Adrenal gland (tissue), 5 donors: ENCODE measurements around the gene MARCHF7.

Source experiments
- POLR2A ChIP-seq, 2 donors: fragments of 450-650 bp; IDR thresholded peaks; one replicate each; pipeline ENCODE4 v1.6.1; 2017; ENCODE audit warnings: antibody characterized with exemption in 2 of 2, mild to moderate bottlenecking in 2 of 2, moderate library complexity in 1 of 2
- TF ChIP-seq, protein P1 (sequence below), 6 experiments: fragments of 450-650 bp in 4 of 6; fragments of 200-600 bp in 2 of 6; sonication (generic) in 1 of 6; IDR thresholded peaks; 1 replicate in 5 of 6; 2 replicates in 1 of 6; pipeline versions ENCODE4 v1.5.1 to v1.8.0; 2016 to 2021; ENCODE audit warnings: antibody characterized with exemption in 6 of 6, mild to moderate bottlenecking in 2 of 6, moderate library complexity in 1 of 6
- donor health status: DM: no; HTN: no; CAD: no.

DNA sequence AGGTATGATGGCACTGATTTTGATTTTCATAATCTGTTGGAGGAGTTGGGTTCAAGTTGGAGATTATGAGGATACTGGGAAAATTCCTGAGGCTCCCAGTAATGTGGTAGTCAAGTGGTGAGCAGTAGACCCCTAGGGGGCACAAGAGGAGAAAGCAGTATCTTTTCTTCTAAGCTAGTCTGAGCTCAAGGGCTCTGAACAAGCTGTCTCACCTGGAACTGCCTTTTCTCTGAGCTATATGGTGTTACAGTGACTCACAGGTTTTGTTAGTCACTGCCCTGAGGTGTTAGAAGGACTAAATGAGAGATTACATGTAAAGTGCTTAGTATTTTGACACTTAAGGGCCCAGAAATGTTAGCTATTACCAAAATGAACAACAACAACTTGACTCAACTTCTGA is 43.5 kb downstream of the MARCHF7 start:
- TF ChIP-seq, protein P1, sequence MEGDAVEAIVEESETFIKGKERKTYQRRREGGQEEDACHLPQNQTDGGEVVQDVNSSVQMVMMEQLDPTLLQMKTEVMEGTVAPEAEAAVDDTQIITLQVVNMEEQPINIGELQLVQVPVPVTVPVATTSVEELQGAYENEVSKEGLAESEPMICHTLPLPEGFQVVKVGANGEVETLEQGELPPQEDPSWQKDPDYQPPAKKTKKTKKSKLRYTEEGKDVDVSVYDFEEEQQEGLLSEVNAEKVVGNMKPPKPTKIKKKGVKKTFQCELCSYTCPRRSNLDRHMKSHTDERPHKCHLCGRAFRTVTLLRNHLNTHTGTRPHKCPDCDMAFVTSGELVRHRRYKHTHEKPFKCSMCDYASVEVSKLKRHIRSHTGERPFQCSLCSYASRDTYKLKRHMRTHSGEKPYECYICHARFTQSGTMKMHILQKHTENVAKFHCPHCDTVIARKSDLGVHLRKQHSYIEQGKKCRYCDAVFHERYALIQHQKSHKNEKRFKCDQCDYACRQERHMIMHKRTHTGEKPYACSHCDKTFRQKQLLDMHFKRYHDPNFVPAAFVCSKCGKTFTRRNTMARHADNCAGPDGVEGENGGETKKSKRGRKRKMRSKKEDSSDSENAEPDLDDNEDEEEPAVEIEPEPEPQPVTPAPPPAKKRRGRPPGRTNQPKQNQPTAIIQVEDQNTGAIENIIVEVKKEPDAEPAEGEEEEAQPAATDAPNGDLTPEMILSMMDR (IDR thresholded peaks at IDR 0.05) = no peak
- no peak for TF ChIP-seq POLR2A (IDR thresholded peaks at IDR 0.05)
